ENCODE results near the gene MEF2C.

Gene MEF2C

DNA sequence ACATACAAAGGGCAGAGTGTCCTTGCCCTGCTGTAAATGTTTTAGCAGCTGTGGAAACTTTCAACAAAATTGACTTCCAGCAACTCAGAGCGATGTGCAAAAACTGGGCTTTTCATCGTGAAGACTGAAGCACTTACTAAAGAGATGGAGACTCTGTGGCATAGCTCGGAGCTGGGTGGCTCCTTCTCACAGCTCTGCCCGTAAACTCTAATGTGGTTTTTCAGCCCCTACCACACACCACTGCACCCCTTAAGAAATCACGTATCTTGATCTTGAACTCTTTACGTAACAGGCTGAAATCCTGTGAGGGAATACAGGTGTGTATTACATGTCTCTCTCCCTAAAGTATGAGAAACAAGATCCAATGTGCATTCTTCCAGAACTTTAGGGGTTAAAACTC, 124.4 kb downstream of the MEF2C start:
- no peak for DNase-seq (ENCODE audit: low spot score)
- CTCF ChIA-PET: no interaction called here
- POLR2A ChIA-PET (ENCODE audit: low non-redundant PET): no interaction called here
- TF ChIP-seq, protein P1, sequence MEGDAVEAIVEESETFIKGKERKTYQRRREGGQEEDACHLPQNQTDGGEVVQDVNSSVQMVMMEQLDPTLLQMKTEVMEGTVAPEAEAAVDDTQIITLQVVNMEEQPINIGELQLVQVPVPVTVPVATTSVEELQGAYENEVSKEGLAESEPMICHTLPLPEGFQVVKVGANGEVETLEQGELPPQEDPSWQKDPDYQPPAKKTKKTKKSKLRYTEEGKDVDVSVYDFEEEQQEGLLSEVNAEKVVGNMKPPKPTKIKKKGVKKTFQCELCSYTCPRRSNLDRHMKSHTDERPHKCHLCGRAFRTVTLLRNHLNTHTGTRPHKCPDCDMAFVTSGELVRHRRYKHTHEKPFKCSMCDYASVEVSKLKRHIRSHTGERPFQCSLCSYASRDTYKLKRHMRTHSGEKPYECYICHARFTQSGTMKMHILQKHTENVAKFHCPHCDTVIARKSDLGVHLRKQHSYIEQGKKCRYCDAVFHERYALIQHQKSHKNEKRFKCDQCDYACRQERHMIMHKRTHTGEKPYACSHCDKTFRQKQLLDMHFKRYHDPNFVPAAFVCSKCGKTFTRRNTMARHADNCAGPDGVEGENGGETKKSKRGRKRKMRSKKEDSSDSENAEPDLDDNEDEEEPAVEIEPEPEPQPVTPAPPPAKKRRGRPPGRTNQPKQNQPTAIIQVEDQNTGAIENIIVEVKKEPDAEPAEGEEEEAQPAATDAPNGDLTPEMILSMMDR (conservative IDR thresholded peaks at IDR 0.05; ENCODE audit: low read depth): no peak
- H3K27ac ChIP-seq: no peak overlapping the region

DNA sequence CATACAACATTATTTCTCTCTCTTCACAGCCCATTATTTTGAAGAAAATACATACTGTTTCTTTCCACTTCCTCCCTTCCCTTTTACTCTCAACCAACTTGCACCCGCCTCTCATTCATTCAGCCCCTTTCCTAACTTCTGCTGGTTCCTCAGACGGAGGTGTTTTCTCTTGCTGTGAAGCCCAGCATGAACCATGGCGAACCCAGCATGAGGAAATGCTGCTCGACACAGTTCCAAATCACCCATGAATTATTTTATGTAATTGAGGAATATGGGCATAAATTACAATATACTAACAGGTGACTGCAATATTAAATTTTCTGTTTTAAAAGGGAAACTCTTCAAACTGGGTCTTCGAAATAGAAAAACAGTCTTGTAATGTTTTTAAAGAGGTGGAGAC, 124.8 kb downstream of the MEF2C start:
- H3K27ac ChIP-seq: no peak overlapping the region
- TF ChIP-seq, protein P1 (conservative IDR thresholded peaks at IDR 0.05; ENCODE audit: low read depth): no peak
- no peak for DNase-seq (ENCODE audit: low spot score)
- ChIA-PET POLR2A (ENCODE audit: low non-redundant PET) (no interaction called here), CTCF (no interaction called here)

DNA sequence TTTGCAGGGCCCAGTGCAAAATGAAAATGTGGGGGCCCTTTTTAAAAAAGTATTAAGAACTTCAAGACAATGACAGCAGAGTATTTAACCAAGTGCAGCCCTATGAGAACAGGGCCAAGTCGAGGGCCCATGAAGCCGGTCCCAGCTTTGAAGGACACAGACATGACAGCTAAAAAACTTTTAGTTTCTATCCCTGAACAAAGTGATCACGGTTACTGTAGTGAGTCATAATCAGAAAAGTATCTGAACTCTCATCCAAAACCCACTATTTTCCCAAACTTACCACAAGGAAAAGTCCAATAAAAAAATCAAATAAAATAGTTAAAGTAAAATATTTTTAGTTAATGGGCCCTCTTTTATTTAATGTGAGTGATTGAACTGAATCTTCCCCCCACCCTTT, 126.0 kb downstream of the MEF2C start:
- TF ChIP-seq, protein P1 (conservative IDR thresholded peaks at IDR 0.05; ENCODE audit: low read depth): no peak
- ChIA-PET CTCF (interaction anchor here (1.2 kb wide), 1 partner anchor 28 kb away, joined by 4 read pairs; no protein-coding TSS in a partner anchor), POLR2A (ENCODE audit: low non-redundant PET) (no interaction called here)
- no peak overlapping the region for H3K27ac ChIP-seq
- DNase-seq (ENCODE audit: low spot score): no peak

- TF ChIP-seq, protein P1 (conservative IDR thresholded peaks at IDR 0.05; ENCODE audit: low read depth): no peak
- H3K27ac ChIP-seq: no peak overlapping the region
- ChIA-PET POLR2A (ENCODE audit: low non-redundant PET) (no interaction called here), CTCF (no interaction called here)
- no peak for DNase-seq (ENCODE audit: low spot score)
These were observed 134.3 kb downstream of the MEF2C start for GRCh38 chr5:88748666-88749065.

GRCh38 chr5:88746438-88746882, 136.5 kb downstream of the MEF2C start:
- H3K27ac ChIP-seq: no peak overlapping the region
- TF ChIP-seq, protein P1 (conservative IDR thresholded peaks at IDR 0.05; ENCODE audit: low read depth): no peak
- ChIA-PET CTCF (no interaction called here), POLR2A (ENCODE audit: low non-redundant PET) (no interaction called here)
- DNase-seq (ENCODE audit: low spot score): no peak

- ChIA-PET POLR2A (ENCODE audit: low non-redundant PET) (no interaction called here), CTCF (no interaction called here)
- no peak overlapping the region for H3K27ac ChIP-seq
- TF ChIP-seq, protein P1 (conservative IDR thresholded peaks at IDR 0.05; ENCODE audit: low read depth): no peak
- no peak for DNase-seq (ENCODE audit: low spot score)
These were observed 137.8 kb downstream of the MEF2C start for GRCh38 chr5:88745093-88745696.

Data from RWPE1 (cell line).